Measurements from ENCODE around the gene MSANTD2. TPM values are rescaled to one million over a fixed set of nuclear protein-coding genes. Genes with fewer than 3 reads are reported as not detected.
A peak's percentile ranks its signal among the peaks of the same experiment; 100 is the strongest.

Gene MSANTD2
- total and polyA plus RNA-seq, 2 of the 4 experiments (the other 2 are of a cell fraction): 5.0 to 6.0 TPM

GRCh38 chr11:124754710-124755109 is 45.5 kb downstream of the MSANTD2 start:
- Histone ChIP-seq H2BK5ac (ENCODE audit: low read depth, low read length, poor library complexity, severe bottlenecking) (peak overlapping the region; percentile 65), H3K9ac (ENCODE audit: low read depth, low read length) (no peak overlapping the region), H3K4me3 (ENCODE audit: insufficient read depth, low read depth, low read length) (no peak overlapping the region), H3K14ac (replicated peaks; ENCODE audit: low read depth, low read length) (peak overlapping the region; percentile 66; the same call in 1 of the 2 replicates), H2AFZ (replicated peaks; ENCODE audit: low read length, poor library complexity) (peak overlapping the region; percentile 85), H3K27me3 (ENCODE audit: control insufficient read depth, insufficient read depth, low read length) (peaks cover 6% of the 10 kb centered on the region; the same call in 1 of the 2 replicates), H3K4me2 (ENCODE audit: low read depth, low read length) (no peak overlapping the region), H3K56ac (ENCODE audit: extremely low read depth, insufficient read depth, low read length) (no peak overlapping the region), H3K9me1 (ENCODE audit: insufficient read depth, low read length) (peaks cover 12% of the 10 kb centered on the region), H2AK9ac (replicated peaks; ENCODE audit: low read depth, low read length, poor library complexity) (peak overlapping the region; percentile 40), H4K91ac (ENCODE audit: insufficient read depth, low read depth, low read length) (peak overlapping the region; percentile 2; the same call in 1 of the 2 replicates), H2BK120ac (ENCODE audit: low read depth, low read length) (peak overlapping the region; percentile 30), H3K4ac (ENCODE audit: low read depth, low read length) (peak overlapping the region; percentile 65), H3K79me1 (ENCODE audit: low read depth in 1 of 2, low read length in 2 of 2) (no peaks in the 10 kb centered on the region), H4K5ac (ENCODE audit: low read depth, low read length) (no peak overlapping the region), H3K27ac (ENCODE audit: insufficient read depth, low read length) (no peak overlapping the region), H2BK15ac (ENCODE audit: low read depth, low read length) (peak overlapping the region; percentile 72; the same call in 1 of the 3 replicates), H3K4me1 (ENCODE audit: control insufficient read depth, insufficient read depth, low read length) (peaks cover 4% of the 10 kb centered on the region; the same call in 1 of the 2 replicates), H2BK20ac (ENCODE audit: low read depth, low read length) (peak overlapping the region; percentile 51), H4K20me1 (ENCODE audit: insufficient read depth, low read length) (no peaks in the 10 kb centered on the region), H3K9me3 (ENCODE audit: control insufficient read depth, insufficient read depth, low read length) (no peaks in the 10 kb centered on the region), H3K18ac (ENCODE audit: low read depth, low read length) (no peak overlapping the region), H2AK5ac (ENCODE audit: low read depth, low read length) (peak overlapping the region; percentile 54), H3K23ac (ENCODE audit: low read depth, low read length) (no peak overlapping the region), H3K36me3 (ENCODE audit: control insufficient read depth, insufficient read depth, low read length) (no peaks in the 10 kb centered on the region), H4K8ac (ENCODE audit: low read depth in 2 of 2, low read length in 2 of 2) (peak overlapping the region in 1 of 2 experiments; percentile 82; a peak in 2 of 4 replicates)
- TF ChIP-seq NFE2L2 (IDR thresholded peaks at IDR 0.05; ENCODE audit: low read depth, low read length) (no peak), MAFK (IDR thresholded peaks at IDR 0.05; ENCODE audit: low read depth, low read length) (no peak), RAD21 (IDR thresholded peaks at IDR 0.05; ENCODE audit: low read length) (no peak), CHD1 (IDR thresholded peaks at IDR 0.05; ENCODE audit: low read depth, low read length) (no peak), BHLHE40 (IDR thresholded peaks at IDR 0.05; ENCODE audit: low read depth, low read length) (no peak), USF2 (IDR thresholded peaks at IDR 0.05; ENCODE audit: low read depth, low read length) (no peak), CEBPB (IDR thresholded peaks at IDR 0.05; ENCODE audit: low read depth, low read length) (no peak)
- ChIA-PET CTCF (no interaction called here), POLR2A (ENCODE audit: unreplicated experiment) (no interaction called here)
- no TSS peak for BruUV-seq (replicated peaks)
- ATAC-seq (ENCODE audit: low read depth) (no peak), DNase-seq (no peak)
- no CpG with 5 or more reads among the region's 6 CpGs for WGBS, 2 experiments (ENCODE audit: extremely low coverage in 2 of 2, insufficient read length in 1 of 2)
- dilution Hi-C loops (cut with HindIII; ENCODE audit: low sequenced_read_pairs, unreplicated experiment): no loop called here
- intact Hi-C loops (cut with micrococcal nuclease): no loop called here
- in situ Hi-C loops (cut with MboI; ENCODE audit: low sequenced_read_pairs): no loop called here
